Measurements from ENCODE around the gene TGM4. TPM values are rescaled to one million over a fixed set of nuclear protein-coding genes. Genes with fewer than 3 reads are reported as not detected.

The TGM4 gene
- total and polyA plus RNA-seq, 10 of the 15 experiments (the other 5 are each of a cell fraction or from before 2014, with no cell fraction given): not detected

GRCh38 chr3:44887101-44887500, 12.7 kb downstream of the TGM4 start (continued):
- TF ChIP-seq CEBPZ (IDR thresholded peaks at IDR 0.05; ENCODE audit: low read depth, low read length): no peak
- TF ChIP-seq NFYB (IDR thresholded peaks at IDR 0.05; ENCODE audit: insufficient read depth, low read depth, low read length): no peak
- no peak for TF ChIP-seq NR2C1 (IDR thresholded peaks at IDR 0.05)
- no peak for TF ChIP-seq ZNF274 (IDR thresholded peaks at IDR 0.05; ENCODE audit: insufficient read depth, insufficient read length)
- no peak for TF ChIP-seq USF2 (IDR thresholded peaks at IDR 0.05; ENCODE audit: borderline replicate concordance, low read depth, low read length)
- no peak for TF ChIP-seq EED (IDR thresholded peaks at IDR 0.05; ENCODE audit: low read depth)
- TF ChIP-seq ZNF622 (IDR thresholded peaks at IDR 0.05): no peak
- TF ChIP-seq MAX (IDR thresholded peaks at IDR 0.05; ENCODE audit: low read depth, low read length): no peak
- no peak for TF ChIP-seq FOXM1 (IDR thresholded peaks at IDR 0.05; ENCODE audit: low read depth, low read length)
- no peak for TF ChIP-seq MLLT1 (IDR thresholded peaks at IDR 0.05)

All from GM12878 (cell line).